ENCODE data around the gene GPRIN1.

The GPRIN1 gene

GRCh38 chr5:176609724-176610434, at the start of gene GPRIN1:
Gene GPRIN1, minus strand, starts transcription at chr5:176610156. Its CDS starts 10,322 bp downstream, at chr5:176599834.
- DNase-seq (ENCODE audit: low spot score): peak; percentile 98

- DNase-seq (ENCODE audit: low spot score): no peak
Observed at GRCh38 chr5:176659512-176659839, 49.5 kb upstream of the GPRIN1 start.

GRCh38 chr5:176658817-176659511, 49.0 kb upstream of the GPRIN1 start:
- DNase-seq (ENCODE audit: low spot score): no peak

- peak; percentile 78 for DNase-seq (ENCODE audit: low spot score)
Observed at GRCh38 chr5:176658007-176658599, 48.1 kb upstream of the GPRIN1 start.

- DNase-seq (ENCODE audit: low spot score): no peak
Observed at GRCh38 chr5:176656467-176656990, 46.6 kb upstream of the GPRIN1 start.

GRCh38 chr5:176654856-176655255, 44.9 kb upstream of the GPRIN1 start:
- no peak for DNase-seq (ENCODE audit: low spot score)

- no peak for DNase-seq (ENCODE audit: low spot score)
Observed at GRCh38 chr5:176653401-176654385, 43.7 kb upstream of the GPRIN1 start.

- DNase-seq (ENCODE audit: low spot score): no peak
Observed at GRCh38 chr5:176652136-176652535, 42.2 kb upstream of the GPRIN1 start.

- no peak for DNase-seq (ENCODE audit: low spot score)
Observed at GRCh38 chr5:176651472-176651980, 41.6 kb upstream of the GPRIN1 start.

- no peak for DNase-seq (ENCODE audit: low spot score)
Observed at GRCh38 chr5:176650354-176650884, 40.5 kb upstream of the GPRIN1 start.

- DNase-seq (ENCODE audit: low spot score): no peak
Observed at GRCh38 chr5:176648474-176649194, 38.7 kb upstream of the GPRIN1 start.

- DNase-seq (ENCODE audit: low spot score): no peak
Observed at GRCh38 chr5:176647843-176648473, 38.0 kb upstream of the GPRIN1 start.

- peak; percentile 100 for DNase-seq (ENCODE audit: low spot score)
Observed at GRCh38 chr5:176647030-176647842, 37.3 kb upstream of the GPRIN1 start, which contains the start of gene TSPAN17. Gene TSPAN17, plus strand, starts transcription at chr5:176647484. Its CDS starts 132 bp downstream, at chr5:176647616.

GRCh38 chr5:176646707-176647029, 36.7 kb upstream of the GPRIN1 start:
- DNase-seq (ENCODE audit: low spot score): no peak

- no peak for DNase-seq (ENCODE audit: low spot score)
Observed at GRCh38 chr5:176646049-176646706, 36.2 kb upstream of the GPRIN1 start.

GRCh38 chr5:176644878-176645670, 35.1 kb upstream of the GPRIN1 start:
- DNase-seq (ENCODE audit: low spot score): no peak

- no peak for DNase-seq (ENCODE audit: low spot score)
Observed at GRCh38 chr5:176644294-176644693, 34.3 kb upstream of the GPRIN1 start.
